H1 (cell line): Measurements from ENCODE around the gene ANO2. TPM values are rescaled to one million over a fixed set of nuclear protein-coding genes. Genes with fewer than 3 reads are reported as not detected.

Experiments used
- CTCF ChIA-PET: fragments of 300-600 bp; sonication (Branson Sonifier 250); formaldehyde crosslinking; loops from one replicate; lab custom pipeline; 2021; ENCODE audit not compliant: partially characterized antibody; lab: Charles Lee
- POLR2A ChIA-PET: fragments of 300-600 bp; sonication (Branson Sonifier 250); formaldehyde crosslinking; loops from one replicate; lab custom pipeline; 2021; ENCODE audit warnings: inconsistent platforms; ENCODE audit not compliant: partially characterized antibody; lab: Charles Lee
- DNase-seq, 2 experiments: peaks; one replicate each; pipeline versions ENCODE4 v3.0.0 to v3.0.0-alpha.2; 2010 to 2022; ENCODE audit warnings: low spot score in 2 of 2, low read depth in 1 of 2, mixed read lengths in 1 of 2
- FAIRE-seq: peaks from 2 replicates; lab custom pipeline; 2011; peaks lifted over from hg19 to GRCh38; lab: Jason Lieb, UNC
- H2AFZ ChIP-seq: 2 replicates; pipeline ENCODE4 v1.8.1; 2012; ENCODE audit warnings: low read length, inconsistent platforms
- H2AK5ac ChIP-seq: 2 replicates; pipeline ENCODE4 v1.6.1; 2013; ENCODE audit warnings: low read depth, low read length
- H2BK120ac ChIP-seq: replicated peaks from 2 replicates; pipeline ENCODE3; 2013; ENCODE audit warnings: low read depth, low read length, inconsistent platforms
- H2BK12ac ChIP-seq: 2 replicates; pipeline ENCODE4 v1.6.1; 2013; ENCODE audit warnings: low read depth, low read length
- H2BK15ac ChIP-seq: 2 replicates; pipeline ENCODE4 v1.6.1; 2013; ENCODE audit warnings: low read length
- H2BK20ac ChIP-seq: 2 replicates; pipeline ENCODE4 v1.6.1; 2013; ENCODE audit warnings: low read length
- H2BK5ac ChIP-seq: 2 replicates; pipeline ENCODE4 v1.6.1; 2013; ENCODE audit warnings: low read depth, low read length
- H3K14ac ChIP-seq: 2 replicates; pipeline ENCODE4 v1.6.1; 2013; ENCODE audit warnings: inconsistent platforms; ENCODE audit not compliant: insufficient read length
- H3K18ac ChIP-seq: 2 replicates; pipeline ENCODE4 v1.6.1; 2013; ENCODE audit warnings: low read length; ENCODE audit errors: extremely low read depth
- H3K23ac ChIP-seq: 2 replicates; pipeline ENCODE4 v1.6.1; 2013; ENCODE audit warnings: inconsistent platforms; ENCODE audit not compliant: insufficient read length
- H3K23me2 ChIP-seq: 2 replicates; pipeline ENCODE4 v1.6.1; 2013; ENCODE audit warnings: low read depth, low read length
- H3K27ac ChIP-seq: 2 replicates; pipeline ENCODE4 v1.6.1; 2011; ENCODE audit warnings: low read depth, low read length, inconsistent platforms
- H3K27me3 ChIP-seq, 4 experiments: replicated peaks in 1 of 4; 1 replicate in 1 of 4; 2 replicates in 3 of 4; pipeline versions ENCODE4 v1.6.1 to v1.8.1; 2011 to 2013; ENCODE audit warnings: low read length in 3 of 4, mild to moderate bottlenecking in 3 of 4, inconsistent platforms in 2 of 4, mixed read lengths in 2 of 4, moderate library complexity in 1 of 4; ENCODE audit not compliant: control insufficient read depth in 3 of 4, insufficient read depth in 3 of 4; ENCODE audit errors: extremely low read depth in 1 of 4
- H3K36me3 ChIP-seq, 4 experiments: 2 replicates each; pipeline versions ENCODE4 v1.6.1 to v1.8.1; 2011 to 2013; ENCODE audit warnings: mild to moderate bottlenecking in 4 of 4, low read length in 3 of 4, moderate library complexity in 2 of 4, control low read depth in 1 of 4, inconsistent platforms in 1 of 4; ENCODE audit not compliant: insufficient read depth in 4 of 4, control insufficient read depth in 2 of 4
- H3K4ac ChIP-seq: replicated peaks from 2 replicates; pipeline ENCODE3; 2013; ENCODE audit warnings: low read length, low read depth, mixed read lengths, inconsistent platforms; ENCODE audit not compliant: insufficient read length
- H3K4me1 ChIP-seq, 4 experiments: replicated peaks in 1 of 4; 1 replicate in 1 of 4; 2 replicates in 3 of 4; pipeline versions ENCODE4 v1.6.1 to v1.8.1; 2011 to 2013; ENCODE audit warnings: low read length in 3 of 4, inconsistent platforms in 2 of 4, mixed read lengths in 1 of 4; ENCODE audit not compliant: insufficient read depth in 4 of 4, control insufficient read depth in 3 of 4
- H3K4me2 ChIP-seq, 2 experiments: 2 replicates each; pipeline versions ENCODE4 v1.6.1 to v1.8.1; 2011 to 2013; ENCODE audit warnings: low read depth in 2 of 2, low read length in 2 of 2, control low read depth in 1 of 2, inconsistent platforms in 1 of 2, mild to moderate bottlenecking in 1 of 2; ENCODE audit not compliant: insufficient read depth in 1 of 2
- H3K4me3 ChIP-seq, 4 experiments: fragments of 200-600, 300-600 bp in 1 of 4; sonication (generic), shearing (Covaris generic), sonication (Bioruptor Twin) in 1 of 4; 2 replicates each; pipeline versions ENCODE4 v1.5.1 to v1.8.1; 2011 to 2016; ENCODE audit warnings: low read length in 4 of 4, low read depth in 3 of 4, control low read depth in 2 of 4, inconsistent platforms in 2 of 4, mild to moderate bottlenecking in 2 of 4, mixed read lengths in 1 of 4, moderate library complexity in 1 of 4; ENCODE audit not compliant: insufficient read depth in 2 of 4; ENCODE audit errors: extremely low read depth in 1 of 4
- H3K56ac ChIP-seq: replicated peaks from 2 replicates; pipeline ENCODE3; 2013; ENCODE audit warnings: low read depth, mild to moderate bottlenecking, mixed read lengths, low read length, inconsistent platforms; ENCODE audit not compliant: insufficient read length
- H3K79me1 ChIP-seq: 2 replicates; pipeline ENCODE4 v1.6.1; 2013; ENCODE audit warnings: low read depth, low read length, control low read depth
- H3K79me2 ChIP-seq, 2 experiments: 2 replicates each; pipeline versions ENCODE4 v1.6.1 to v1.8.1; 2012 to 2013; ENCODE audit warnings: low read length in 2 of 2, mild to moderate bottlenecking in 2 of 2, inconsistent platforms in 1 of 2; ENCODE audit not compliant: insufficient read depth in 2 of 2, control insufficient read depth in 1 of 2
- H3K9ac ChIP-seq, 4 experiments: replicated peaks in 1 of 4; 1 replicate in 1 of 4; 2 replicates in 3 of 4; pipeline versions ENCODE4 v1.6.1 to v1.8.1; 2011 to 2013; ENCODE audit warnings: low read depth in 3 of 4, low read length in 3 of 4, control low read depth in 2 of 4, mild to moderate bottlenecking in 2 of 4, moderate library complexity in 2 of 4, inconsistent platforms in 1 of 4; ENCODE audit errors: extremely low read depth in 1 of 4
- H3K9me3 ChIP-seq, 2 experiments: 2 replicates each; pipeline versions ENCODE4 v1.6.1 to v1.8.1; 2012 to 2013; ENCODE audit warnings: mild to moderate bottlenecking in 2 of 2, moderate library complexity in 2 of 2, control low read depth in 1 of 2, inconsistent platforms in 1 of 2, low read depth in 1 of 2, low read length in 1 of 2, mixed read lengths in 1 of 2; ENCODE audit not compliant: insufficient read depth in 2 of 2
- H4K20me1 ChIP-seq, 2 experiments: replicated peaks in 1 of 2; 2 replicates each; pipeline versions ENCODE3 to v1.8.1; 2011 to 2013; ENCODE audit warnings: inconsistent platforms in 2 of 2, low read length in 2 of 2, mild to moderate bottlenecking in 1 of 2; ENCODE audit not compliant: insufficient read depth in 2 of 2, control insufficient read depth in 1 of 2
- H4K5ac ChIP-seq: 2 replicates; pipeline ENCODE4 v1.6.1; 2013; ENCODE audit warnings: low read length, low read depth, mixed read lengths, inconsistent platforms; ENCODE audit not compliant: insufficient read length
- H4K8ac ChIP-seq: 2 replicates; pipeline ENCODE4 v1.8.0; 2013; ENCODE audit warnings: mild to moderate bottlenecking, moderate library complexity, low read length, inconsistent platforms; ENCODE audit not compliant: insufficient read depth; ENCODE audit errors: extremely low read depth
- H4K91ac ChIP-seq: replicated peaks from 2 replicates; pipeline ENCODE3; 2013; ENCODE audit warnings: low read length, mixed read lengths, inconsistent platforms; ENCODE audit not compliant: insufficient read length
- BRCA1 ChIP-seq: IDR thresholded peaks from 2 replicates; pipeline ENCODE4 v1.6.1; 2012; ENCODE audit warnings: low read depth, low read length, improper control_type of control experiment
- CHD1 ChIP-seq: IDR thresholded peaks from 2 replicates; pipeline ENCODE4 v1.6.1; 2012; ENCODE audit warnings: low read depth, low read length, improper control_type of control experiment
- E2F6 ChIP-seq: IDR thresholded peaks from 2 replicates; pipeline ENCODE4 v1.6.1; 2012; ENCODE audit warnings: inconsistent platforms
- HDAC6 ChIP-seq: IDR thresholded peaks from one replicate; pipeline ENCODE4 v1.7.1; 2012; ENCODE audit warnings: low read depth, mild to moderate bottlenecking, inconsistent platforms, low read length, moderate library complexity
- MAX ChIP-seq: IDR thresholded peaks from 2 replicates; pipeline ENCODE4 v1.6.1; 2012; ENCODE audit warnings: inconsistent platforms
- RNF2 ChIP-seq: fragments of 200-900, 300-1000 bp; sonication (generic); IDR thresholded peaks from 2 replicates; pipeline ENCODE4 v1.7.1; 2016; ENCODE audit warnings: borderline replicate concordance, low read depth, mild to moderate bottlenecking, antibody characterized with exemption, low read length; ENCODE audit not compliant: poor library complexity, severe bottlenecking; ENCODE audit errors: missing control alignments
- SIX5 ChIP-seq: IDR thresholded peaks from 2 replicates; pipeline ENCODE4 v1.6.1; 2011; ENCODE audit warnings: mild to moderate bottlenecking, low read depth, low read length
- TCF12 ChIP-seq: IDR thresholded peaks from 2 replicates; pipeline ENCODE4 v1.6.1; 2011; ENCODE audit warnings: low read depth, mild to moderate bottlenecking, low read length
- USF2 ChIP-seq: IDR thresholded peaks from 2 replicates; pipeline ENCODE4 v1.6.1; 2011; ENCODE audit warnings: low read length, improper control_type of control experiment
- WGBS, 2 experiments: shearing (Covaris generic) in 1 of 2; methylation state at CpG; one replicate each; pipeline versions ENCODE4 v1.1.6 to v1.1.7; 2013 to 2015; ENCODE audit warnings: low lambda C conversion rate in 2 of 2, mixed read lengths in 2 of 2, inconsistent platforms in 1 of 2, low coverage in 1 of 2, missing lambda C conversion rate in 1 of 2; ENCODE audit not compliant: insufficient replicate concordance in 2 of 2, insufficient coverage in 1 of 2, insufficient read length in 1 of 2; ENCODE audit errors: extremely low coverage in 1 of 2, missing lambda C conversion rate in 1 of 2; 5-methylcytosine and 5-hydroxymethylcytosine counted together
- polyA plus RNA-seq, 7 experiments: library from polyadenylated mRNA; depleted of rRNA in 3 of 7; stranded (reverse) in 5 of 7; unstranded in 2 of 7; fragments of >200 nt in 5 of 7; fragments of 200-250 nt in 2 of 7; gene quantifications; 1 replicate in 5 of 7; 2 replicates in 1 of 7; 4 replicates in 1 of 7; pipeline versions ENCODE4 v1.2.1 to v1.2.3, GENCODE V29; 2011 to 2013; ENCODE audit warnings: missing spikeins in 2 of 7, mixed read lengths in 2 of 7
- total RNA-seq: library from RNA; stranded (reverse); fragmentation: NEBNext Ultra II Directional; extraction: Animal tissue kit (Norgen Biotek cat#: 25700); gene quantifications from 2 replicates; pipeline ENCODE4 v1.2.1, GENCODE V29; 2021

The ANO2 gene
- total and polyA plus RNA-seq, 2 of the 8 experiments (the other 6 are each of a cell fraction or from before 2014, with no cell fraction given) = 1.9 to 5.5 TPM

- Histone ChIP-seq H3K14ac (no peak overlapping the region), H3K4me2 (no peak overlapping the region), H4K5ac (no peak overlapping the region), H4K20me1 (no peaks in the 10 kb centered on the region), H2BK15ac (no peak overlapping the region), H3K4ac (no peak overlapping the region), H3K9ac (no peak overlapping the region), H3K23me2 (no peaks in the 10 kb centered on the region), H3K9me3 (no peaks in the 10 kb centered on the region), H3K56ac (no peak overlapping the region), H3K36me3 (no peaks in the 10 kb centered on the region), H3K4me3 (no peak overlapping the region), H3K18ac (no peak overlapping the region), H2AK5ac (no peak overlapping the region), H3K79me2 (no peaks in the 10 kb centered on the region), H2BK120ac (no peak overlapping the region), H3K79me1 (no peaks in the 10 kb centered on the region), H2BK20ac (no peak overlapping the region), H2BK12ac (no peak overlapping the region), H3K27ac (no peak overlapping the region), H3K23ac (no peak overlapping the region), H2AFZ (no peak overlapping the region), H2BK5ac (no peak overlapping the region), H3K4me1 (peaks cover 0 to 3% (median 0%) of the 10 kb centered on the region in 4 experiments; a peak in 2 of 7 replicates), H3K27me3 (no peaks in the 10 kb centered on the region), H4K91ac (no peak overlapping the region), H4K8ac (no peak overlapping the region)
- ChIA-PET CTCF (interaction anchor here (0.9 to 4.7 kb wide), 13 partner anchors 8 to 241 kb away, joined by 3 to 29 read pairs (median 4); no protein-coding TSS in a partner anchor), POLR2A (no interaction called here)
- TF ChIP-seq TCF12 (no peak), E2F6 (no peak), MAX (no peak), HDAC6 (no peak), BRCA1 (no peak), CHD1 (no peak), RNF2 (no peak), USF2 (no peak), SIX5 (no peak)
- FAIRE-seq (no peak), DNase-seq (peak in 1 of 2 experiments; percentile 29)
- 90% methylated on average over 6 of the region's 6 CpGs; no CpG with 5 or more reads in 1 of the 2 experiments for WGBS, 2 experiments
Measured at GRCh38 chr12:5561846-5562245, 383.2 kb downstream of the ANO2 start.
